Midbrain (tissue), 1 donor: ENCODE data around the gene RASA2.

Experiments used
- DNase-seq: peaks from one replicate; lab custom pipeline; 2025; lab: John Stamatoyannopoulos, UW

Gene RASA2, protein sequence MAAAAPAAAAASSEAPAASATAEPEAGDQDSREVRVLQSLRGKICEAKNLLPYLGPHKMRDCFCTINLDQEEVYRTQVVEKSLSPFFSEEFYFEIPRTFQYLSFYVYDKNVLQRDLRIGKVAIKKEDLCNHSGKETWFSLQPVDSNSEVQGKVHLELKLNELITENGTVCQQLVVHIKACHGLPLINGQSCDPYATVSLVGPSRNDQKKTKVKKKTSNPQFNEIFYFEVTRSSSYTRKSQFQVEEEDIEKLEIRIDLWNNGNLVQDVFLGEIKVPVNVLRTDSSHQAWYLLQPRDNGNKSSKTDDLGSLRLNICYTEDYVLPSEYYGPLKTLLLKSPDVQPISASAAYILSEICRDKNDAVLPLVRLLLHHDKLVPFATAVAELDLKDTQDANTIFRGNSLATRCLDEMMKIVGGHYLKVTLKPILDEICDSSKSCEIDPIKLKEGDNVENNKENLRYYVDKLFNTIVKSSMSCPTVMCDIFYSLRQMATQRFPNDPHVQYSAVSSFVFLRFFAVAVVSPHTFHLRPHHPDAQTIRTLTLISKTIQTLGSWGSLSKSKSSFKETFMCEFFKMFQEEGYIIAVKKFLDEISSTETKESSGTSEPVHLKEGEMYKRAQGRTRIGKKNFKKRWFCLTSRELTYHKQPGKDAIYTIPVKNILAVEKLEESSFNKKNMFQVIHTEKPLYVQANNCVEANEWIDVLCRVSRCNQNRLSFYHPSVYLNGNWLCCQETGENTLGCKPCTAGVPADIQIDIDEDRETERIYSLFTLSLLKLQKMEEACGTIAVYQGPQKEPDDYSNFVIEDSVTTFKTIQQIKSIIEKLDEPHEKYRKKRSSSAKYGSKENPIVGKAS

DNA sequence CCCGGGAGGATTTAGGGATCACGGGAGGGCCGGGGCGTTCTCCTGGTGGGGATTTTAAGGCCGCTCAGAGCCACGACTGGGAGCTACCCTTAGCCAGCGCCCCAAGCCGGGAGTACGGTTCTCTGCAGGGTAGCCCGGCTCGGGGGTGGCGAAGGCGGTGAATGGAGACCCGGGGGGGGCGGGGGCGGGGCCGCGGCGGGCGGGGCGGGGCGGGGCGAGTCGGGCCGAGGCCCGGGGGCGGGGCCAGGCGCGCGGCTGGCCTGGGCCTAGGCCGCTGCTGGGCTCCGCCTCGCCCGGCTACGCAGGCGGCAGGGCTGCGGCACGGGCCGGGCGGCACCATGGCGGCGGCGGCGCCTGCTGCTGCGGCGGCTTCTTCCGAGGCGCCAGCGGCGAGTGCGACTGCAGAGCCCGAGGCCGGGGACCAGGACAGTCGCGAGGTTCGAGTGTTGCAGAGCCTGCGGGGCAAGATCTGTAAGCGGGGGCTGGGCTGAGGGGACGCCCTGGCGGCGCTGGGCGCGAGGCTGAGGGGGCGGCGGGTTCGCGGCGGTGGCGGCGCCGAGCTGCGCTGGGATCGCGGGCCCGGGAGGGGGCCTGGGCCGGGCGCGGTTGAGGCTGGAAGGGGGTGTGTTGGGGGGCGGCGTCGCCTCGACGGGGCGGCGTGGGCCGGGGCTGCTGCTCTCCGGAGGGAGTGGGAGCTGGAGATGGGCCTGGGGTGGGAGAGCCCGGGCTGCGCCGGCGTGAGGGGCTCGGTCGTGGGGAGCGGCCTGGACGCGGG lies at the start of gene RASA2:
TSS of gene RASA2 (plus strand) at position 282 of the 775 bp plus-strand sequence. CDS start at position 339, 57 bp downstream.
- peak; percentile 78 for DNase-seq

- DNase-seq = no peak
These were observed 47.2 kb upstream of the RASA2 start for GRCh38 chr3:141439589-141439988.

DNA sequence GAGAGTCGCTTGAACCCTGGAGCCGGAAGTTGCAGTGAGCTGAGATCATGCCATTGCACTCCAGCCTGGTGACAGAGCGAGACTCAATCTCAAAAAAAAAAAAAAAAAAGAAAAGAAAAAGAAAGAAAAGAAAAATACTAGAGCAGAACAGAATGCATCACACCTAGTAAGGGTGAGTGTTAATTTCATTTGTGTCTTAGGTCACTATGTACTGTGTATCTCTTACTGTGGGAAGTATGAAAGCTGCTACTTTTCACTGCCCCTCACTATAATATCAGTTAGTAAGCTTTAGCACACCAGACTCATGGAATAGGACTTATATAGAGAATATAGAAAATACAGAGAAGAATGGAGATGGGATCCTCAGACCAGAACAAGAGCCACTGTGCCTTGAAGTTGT lies 45.9 kb upstream of the RASA2 start:
- no peak for DNase-seq

DNA sequence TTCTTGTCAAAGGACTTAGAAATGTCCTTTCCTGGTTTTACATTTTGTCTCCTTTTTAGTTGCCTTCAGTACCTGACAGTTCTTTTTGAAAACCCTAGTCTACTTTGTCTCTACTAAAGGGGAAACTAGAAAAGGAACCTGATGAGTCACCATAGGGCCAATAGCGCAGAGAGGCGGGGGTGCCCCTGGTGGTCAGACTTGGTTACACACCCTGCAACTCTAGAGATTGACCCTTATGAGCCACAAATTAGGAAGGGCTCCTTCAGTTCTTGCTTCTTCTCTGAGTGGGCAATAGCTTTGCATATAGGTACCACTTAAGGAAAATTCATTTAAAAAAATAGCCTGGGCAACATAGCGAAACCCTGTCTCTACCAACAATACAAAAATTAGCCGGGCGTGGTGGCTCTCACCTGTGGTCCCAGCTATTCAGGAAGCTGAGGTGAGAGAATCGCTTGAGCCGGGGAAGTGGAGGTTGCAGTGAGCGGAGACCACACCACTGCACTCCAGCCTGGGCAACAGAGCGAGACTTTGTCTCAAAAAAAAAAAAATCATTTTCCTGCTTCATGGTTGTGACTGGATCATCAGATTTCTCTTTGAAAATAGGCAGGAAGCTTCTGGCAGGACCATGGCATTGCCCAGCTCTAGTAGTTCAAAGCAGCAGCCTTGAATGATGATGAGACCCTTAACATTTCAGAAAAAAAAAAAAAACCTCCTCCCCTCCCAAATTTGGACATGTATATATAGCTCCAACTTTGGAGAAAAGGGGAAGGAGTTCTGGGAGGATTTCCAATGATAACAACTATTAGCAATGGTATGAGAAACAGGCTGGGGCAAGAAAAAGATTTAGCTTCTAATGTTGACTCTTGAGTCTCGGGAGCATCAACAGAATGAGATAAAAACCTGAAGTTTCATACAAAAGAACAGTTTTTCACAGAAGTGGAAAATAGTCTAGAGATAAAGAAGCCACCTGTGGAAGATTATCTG lies 45.2 kb upstream of the RASA2 start:
- DNase-seq = peak; percentile 30

DNA sequence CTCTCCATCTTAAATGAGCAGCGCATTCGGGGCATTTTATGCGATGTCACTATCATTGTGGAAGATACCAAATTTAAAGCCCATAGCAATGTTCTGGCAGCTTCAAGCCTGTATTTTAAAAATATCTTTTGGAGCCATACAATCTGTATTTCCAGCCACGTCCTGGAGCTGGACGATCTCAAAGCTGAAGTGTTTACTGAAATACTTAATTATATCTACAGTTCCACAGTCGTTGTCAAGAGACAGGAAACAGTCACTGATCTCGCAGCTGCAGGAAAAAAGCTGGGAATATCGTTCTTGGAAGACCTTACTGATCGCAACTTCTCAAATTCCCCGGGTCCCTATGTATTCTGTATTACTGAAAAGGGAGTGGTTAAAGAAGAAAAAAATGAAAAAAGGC lies 44.4 kb upstream of the RASA2 start:
- no peak for DNase-seq

DNA sequence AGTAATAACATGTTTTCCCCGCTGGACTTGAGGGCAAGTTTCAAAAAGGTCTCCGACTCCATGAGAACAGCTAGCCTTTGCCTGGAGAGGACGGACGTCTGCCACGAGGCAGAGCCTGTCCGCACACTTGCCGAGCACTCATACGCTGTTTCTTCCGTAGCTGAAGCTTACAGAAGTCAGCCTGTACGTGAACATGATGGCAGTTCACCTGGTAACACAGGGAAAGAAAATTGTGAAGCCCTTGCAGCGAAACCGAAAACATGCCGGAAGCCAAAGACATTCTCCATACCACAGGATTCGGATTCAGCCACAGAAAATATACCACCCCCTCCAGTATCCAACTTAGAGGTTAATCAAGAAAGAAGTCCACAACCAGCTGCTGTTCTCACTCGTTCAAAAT lies 43.9 kb upstream of the RASA2 start:
- no peak for DNase-seq

GRCh38 chr3:141444586-141445285 lies 42.1 kb upstream of the RASA2 start:
- DNase-seq = no peak

DNA sequence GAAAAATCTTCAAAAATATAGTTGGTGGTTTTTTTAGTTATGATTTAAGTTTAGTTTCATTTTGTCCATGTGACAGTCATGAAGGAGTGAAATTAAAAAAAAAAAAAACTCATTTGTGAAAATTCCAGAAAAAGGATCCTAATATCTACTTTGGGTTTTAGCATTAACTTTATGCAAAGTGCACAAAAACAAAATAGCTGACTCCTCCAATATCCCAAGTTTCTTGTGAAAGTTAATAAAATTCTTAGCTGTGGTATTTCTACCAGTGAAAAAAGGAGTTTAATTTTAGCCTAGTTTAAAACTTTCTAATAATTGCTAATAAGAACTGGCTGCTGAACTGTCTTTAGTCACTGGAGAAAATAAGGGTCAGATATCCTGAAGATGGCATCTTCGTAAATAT lies 40.8 kb upstream of the RASA2 start:
- no peak for DNase-seq

GRCh38 chr3:141446737-141447136 lies 40.1 kb upstream of the RASA2 start:
- DNase-seq = no peak

DNA sequence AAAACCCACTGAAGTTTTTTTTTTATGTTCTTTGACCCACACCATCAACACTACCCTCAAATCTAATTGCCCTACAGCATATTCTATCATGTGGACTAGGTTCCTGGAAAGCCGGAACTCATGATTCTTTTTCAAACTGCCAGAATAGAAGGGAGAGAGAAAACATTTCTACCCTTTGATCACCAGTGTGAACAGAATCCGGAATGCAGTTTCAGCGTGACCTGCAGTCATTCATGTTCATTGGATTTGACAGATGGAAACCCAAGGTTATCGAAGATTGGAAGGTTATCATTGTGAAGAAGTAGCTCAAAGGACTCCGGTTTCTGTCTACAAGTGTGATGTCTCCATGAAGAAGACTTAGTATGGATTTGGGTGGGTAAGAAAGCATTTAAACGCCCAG lies 39.4 kb upstream of the RASA2 start:
- no peak for DNase-seq

DNA sequence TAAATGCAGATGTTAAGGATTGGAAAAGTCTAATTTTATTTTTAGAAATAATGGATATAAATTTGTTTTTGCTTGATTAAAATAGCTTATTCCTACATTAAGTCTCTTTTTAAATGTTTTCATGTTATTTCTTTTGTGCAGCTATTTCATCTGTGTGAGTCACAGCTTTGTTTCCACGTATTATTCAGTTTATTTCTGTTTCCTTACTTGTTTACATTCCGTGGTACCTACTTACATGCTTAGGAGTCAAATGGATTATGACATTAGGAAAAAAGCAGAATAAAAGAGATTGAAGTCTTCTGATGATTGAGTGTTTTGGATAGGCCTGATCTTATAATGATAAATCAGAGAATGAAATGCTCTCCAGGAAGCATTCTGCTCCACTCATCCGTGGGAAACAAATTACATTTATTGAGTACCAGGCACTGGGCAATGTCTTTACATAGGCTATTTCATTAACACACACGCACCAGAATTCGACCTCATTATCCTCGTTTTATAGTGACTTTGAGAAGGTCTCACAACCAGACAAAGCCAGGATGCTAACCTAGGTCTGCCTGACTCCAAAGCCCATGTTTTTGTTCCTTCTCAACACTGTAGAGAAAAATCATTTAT lies 38.1 kb upstream of the RASA2 start:
- DNase-seq = no peak

- DNase-seq = no peak
These were observed 37.4 kb upstream of the RASA2 start for GRCh38 chr3:141449424-141449823.

- no peak for DNase-seq
These were observed 36.0 kb upstream of the RASA2 start for GRCh38 chr3:141450727-141451375.

GRCh38 chr3:141452045-141452444 lies 34.8 kb upstream of the RASA2 start:
- peak; percentile 72 for DNase-seq

DNA sequence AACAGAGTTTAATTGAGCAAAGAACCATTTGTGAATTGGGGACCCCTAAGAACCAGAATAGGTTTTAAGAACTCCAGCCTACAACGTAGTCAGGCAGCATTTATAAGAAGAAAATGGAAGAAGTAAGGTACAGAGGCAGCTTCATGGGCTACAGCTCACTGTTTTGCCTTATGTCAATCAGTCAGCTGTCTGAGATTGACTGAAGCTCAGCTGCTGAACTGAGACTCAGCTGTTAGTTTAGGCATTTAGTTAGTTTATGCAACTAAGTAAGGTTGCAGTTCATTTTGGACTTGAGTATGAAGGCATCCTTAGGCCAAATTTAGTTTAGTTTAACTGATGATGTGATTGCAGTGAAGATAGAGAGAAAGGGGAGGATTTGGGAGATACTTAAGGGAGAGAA lies 34.1 kb upstream of the RASA2 start:
- no peak for DNase-seq

DNA sequence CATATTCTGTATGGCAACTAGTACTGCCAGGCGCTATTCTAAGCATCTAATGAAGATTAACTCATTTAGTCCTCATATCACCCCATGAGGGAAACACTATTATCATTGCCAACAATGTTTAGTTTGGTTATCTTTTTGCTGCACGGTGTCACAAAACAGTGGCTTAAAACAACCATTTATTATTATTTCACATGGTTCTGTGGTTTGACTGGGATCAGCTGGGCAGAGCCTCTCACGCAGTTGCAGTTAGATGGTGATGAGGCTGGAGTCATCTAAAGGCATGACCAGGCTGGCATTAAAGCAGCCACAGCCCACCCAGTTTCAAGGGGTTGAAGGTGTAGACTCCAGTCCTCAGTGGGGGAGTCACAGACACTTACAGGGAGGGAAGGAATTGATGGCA lies 32.8 kb upstream of the RASA2 start:
- no peak for DNase-seq

GRCh38 chr3:141454906-141455602 lies 31.8 kb upstream of the RASA2 start:
- DNase-seq = peak; percentile 35

- no peak for DNase-seq
These were observed 31.1 kb upstream of the RASA2 start for GRCh38 chr3:141455603-141456300.
